Chondrocyte (in vitro differentiated cells): ENCODE data around the gene COL28A1. TPM values are rescaled to one million over a fixed set of nuclear protein-coding genes. Genes with fewer than 3 reads are reported as not detected.

ENCODE experiments used
- DNase-seq: peaks from one replicate; pipeline ENCODE4 v3.0.0; 2021; ENCODE audit warnings: mixed read lengths, low spot score
- H3K27ac Mint-ChIP-seq: one replicate; pipeline ENCODE4 v1.8.0; 2021; ENCODE audit warnings: mild to moderate bottlenecking, moderate library complexity, mixed read lengths; ENCODE audit not compliant: unreplicated experiment
- H3K27me3 Mint-ChIP-seq: 2 replicates; pipeline ENCODE4 v1.8.0; 2021; ENCODE audit warnings: low read depth, mixed read lengths
- H3K36me3 Mint-ChIP-seq: 2 replicates; pipeline ENCODE4 v1.8.0; 2021; ENCODE audit warnings: low read depth, mixed read lengths
- H3K4me1 Mint-ChIP-seq: 2 replicates; pipeline ENCODE4 v1.8.0; 2021; ENCODE audit warnings: low read depth, mild to moderate bottlenecking, mixed read lengths
- H3K4me3 Mint-ChIP-seq: one replicate; pipeline ENCODE4 v1.8.0; 2021; ENCODE audit warnings: mild to moderate bottlenecking, moderate library complexity, mixed read lengths; ENCODE audit not compliant: unreplicated experiment
- H3K9me3 Mint-ChIP-seq: 2 replicates; pipeline ENCODE4 v1.8.0; 2021; ENCODE audit warnings: low read depth, mixed read lengths
- CTCF ChIP-seq: fragments of 200-600 bp; sonication (generic); IDR thresholded peaks from 2 replicates; pipeline ENCODE4 v1.5.0; 2021; ENCODE audit warnings: antibody characterized with exemption, mild to moderate bottlenecking, moderate library complexity
- total RNA-seq: library from RNA; stranded (reverse); gene quantifications from 3 replicates; pipeline ENCODE4 v1.2.1, GENCODE V29; 2021

Gene COL28A1
- total RNA-seq, 1 donor from 2014 or later, result 0.25 TPM

DNA sequence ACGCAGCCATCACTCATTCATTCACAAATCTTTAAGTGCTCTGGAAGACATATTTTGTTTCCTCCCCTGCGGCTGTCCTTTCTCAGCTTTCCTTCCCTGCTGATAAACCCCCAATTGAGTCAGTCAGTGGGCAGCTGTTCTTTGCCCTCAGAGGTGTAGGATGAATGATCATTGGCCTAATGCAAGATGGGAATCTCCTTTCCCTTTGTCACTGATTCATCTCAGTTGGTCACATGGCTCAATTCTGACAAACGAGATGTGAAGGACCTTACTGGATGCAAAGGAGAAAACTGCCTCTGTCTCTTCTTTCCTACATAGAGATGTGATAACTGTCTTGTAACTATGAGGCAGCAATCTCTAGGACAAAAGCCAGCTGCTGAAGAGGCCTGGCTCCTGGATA, 44.6 kb downstream of the COL28A1 start:
- no peak overlapping the region for H3K4me3 Mint-ChIP-seq
- TF ChIP-seq CTCF, result no peak
- no peak overlapping the region for H3K27ac Mint-ChIP-seq
- no peaks in the 10 kb centered on the region for H3K27me3 Mint-ChIP-seq
- H3K9me3 Mint-ChIP-seq, result peaks cover 16% of the 10 kb centered on the region
- no peaks in the 10 kb centered on the region for H3K4me1 Mint-ChIP-seq
- H3K36me3 Mint-ChIP-seq, result no peaks in the 10 kb centered on the region
- DNase-seq, result no peak

DNA sequence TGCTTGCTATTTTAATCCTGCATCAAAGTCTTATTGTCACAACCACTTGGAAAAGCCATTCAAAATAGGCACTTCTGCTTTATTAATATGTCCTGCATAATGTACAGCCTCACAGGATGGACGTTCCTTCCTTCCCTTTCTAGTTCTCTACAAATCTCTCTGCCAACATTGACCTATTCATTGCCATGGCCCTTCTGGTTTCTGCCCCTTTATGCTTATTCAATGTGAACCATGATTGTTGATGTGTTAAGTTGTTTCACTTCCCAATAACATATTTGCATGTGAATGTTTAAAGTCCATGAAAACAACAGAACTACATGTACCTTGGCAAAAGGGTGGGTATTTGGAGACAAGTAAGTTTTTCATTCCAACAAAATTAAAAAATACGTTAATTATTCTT, 45.7 kb downstream of the COL28A1 start:
- Mint-ChIP-seq H3K9me3 (peaks cover 24% of the 10 kb centered on the region), H3K27me3 (no peaks in the 10 kb centered on the region), H3K27ac (no peak overlapping the region), H3K4me1 (no peaks in the 10 kb centered on the region), H3K4me3 (no peak overlapping the region), H3K36me3 (no peaks in the 10 kb centered on the region)
- no peak for TF ChIP-seq CTCF
- DNase-seq, result no peak

DNA sequence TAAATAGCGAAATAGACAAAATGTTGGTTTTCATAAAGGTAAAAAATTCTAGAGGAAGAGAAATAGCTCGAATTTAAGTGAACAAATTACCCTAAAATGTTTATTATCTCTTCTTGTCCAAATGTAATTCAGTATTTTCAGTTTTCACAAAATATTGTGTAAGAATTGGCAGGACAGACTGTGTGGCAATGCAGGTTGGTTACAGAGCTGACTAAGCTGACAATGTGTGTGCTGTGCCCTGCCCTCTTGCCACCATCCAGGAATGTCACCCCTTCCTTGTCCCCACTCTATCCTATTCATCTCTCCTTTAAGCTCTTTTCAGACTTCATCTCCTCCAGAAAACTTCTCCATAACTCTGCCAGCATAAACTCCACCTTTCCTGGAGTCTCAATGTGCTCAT, 46.1 kb downstream of the COL28A1 start:
- TF ChIP-seq CTCF, result no peak
- Mint-ChIP-seq H3K4me1 (no peaks in the 10 kb centered on the region), H3K27me3 (no peaks in the 10 kb centered on the region), H3K4me3 (no peak overlapping the region), H3K36me3 (no peaks in the 10 kb centered on the region), H3K9me3 (peaks cover 27% of the 10 kb centered on the region), H3K27ac (no peak overlapping the region)
- no peak for DNase-seq

- DNase-seq, result no peak
- TF ChIP-seq CTCF, result no peak
- H3K4me3 Mint-ChIP-seq, result no peak overlapping the region
- peaks cover 42% of the 10 kb centered on the region for H3K9me3 Mint-ChIP-seq
- no peaks in the 10 kb centered on the region for H3K36me3 Mint-ChIP-seq
- no peaks in the 10 kb centered on the region for H3K27me3 Mint-ChIP-seq
- H3K27ac Mint-ChIP-seq, result no peak overlapping the region
- H3K4me1 Mint-ChIP-seq, result no peaks in the 10 kb centered on the region
These were observed 49.3 kb downstream of the COL28A1 start for GRCh38 chr7:7486362-7486761.

DNA sequence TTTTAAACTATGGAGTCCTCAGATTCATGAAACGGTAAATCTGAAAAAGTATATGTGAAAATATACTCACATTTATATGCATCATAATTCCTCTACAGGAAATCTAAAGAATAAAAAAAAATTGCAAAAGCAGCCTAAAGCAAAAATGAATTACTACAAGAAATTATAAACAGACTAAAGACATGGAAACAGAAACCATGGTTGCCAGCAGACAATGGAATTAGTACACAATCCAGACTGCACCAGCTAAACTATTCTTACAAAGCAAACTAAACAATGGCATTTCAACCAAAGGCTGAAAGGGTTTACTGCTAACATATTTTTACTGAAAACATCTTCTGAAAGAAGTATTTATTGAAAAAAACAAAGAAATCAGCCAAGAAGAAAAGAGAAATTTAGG, 51.6 kb downstream of the COL28A1 start:
- no peaks in the 10 kb centered on the region for H3K4me1 Mint-ChIP-seq
- H3K36me3 Mint-ChIP-seq, result no peaks in the 10 kb centered on the region
- H3K4me3 Mint-ChIP-seq, result no peak overlapping the region
- H3K27me3 Mint-ChIP-seq, result no peaks in the 10 kb centered on the region
- no peak overlapping the region for H3K27ac Mint-ChIP-seq
- no peak for TF ChIP-seq CTCF
- no peak for DNase-seq
- H3K9me3 Mint-ChIP-seq, result peaks cover 42% of the 10 kb centered on the region
